HG02763 (cell line): ENCODE data around the gene TSPAN31.
A peak's percentile ranks its signal among the peaks of the same experiment; 100 is the strongest.

Experiments used
- ATAC-seq: cut with Tn5 transposase; IDR thresholded peaks from one replicate; pipeline ENCODE4 v1.9.1; 2021; ENCODE audit warnings: mild to moderate bottlenecking, moderate library complexity; ENCODE audit not compliant: unreplicated experiment

The TSPAN31 gene

DNA sequence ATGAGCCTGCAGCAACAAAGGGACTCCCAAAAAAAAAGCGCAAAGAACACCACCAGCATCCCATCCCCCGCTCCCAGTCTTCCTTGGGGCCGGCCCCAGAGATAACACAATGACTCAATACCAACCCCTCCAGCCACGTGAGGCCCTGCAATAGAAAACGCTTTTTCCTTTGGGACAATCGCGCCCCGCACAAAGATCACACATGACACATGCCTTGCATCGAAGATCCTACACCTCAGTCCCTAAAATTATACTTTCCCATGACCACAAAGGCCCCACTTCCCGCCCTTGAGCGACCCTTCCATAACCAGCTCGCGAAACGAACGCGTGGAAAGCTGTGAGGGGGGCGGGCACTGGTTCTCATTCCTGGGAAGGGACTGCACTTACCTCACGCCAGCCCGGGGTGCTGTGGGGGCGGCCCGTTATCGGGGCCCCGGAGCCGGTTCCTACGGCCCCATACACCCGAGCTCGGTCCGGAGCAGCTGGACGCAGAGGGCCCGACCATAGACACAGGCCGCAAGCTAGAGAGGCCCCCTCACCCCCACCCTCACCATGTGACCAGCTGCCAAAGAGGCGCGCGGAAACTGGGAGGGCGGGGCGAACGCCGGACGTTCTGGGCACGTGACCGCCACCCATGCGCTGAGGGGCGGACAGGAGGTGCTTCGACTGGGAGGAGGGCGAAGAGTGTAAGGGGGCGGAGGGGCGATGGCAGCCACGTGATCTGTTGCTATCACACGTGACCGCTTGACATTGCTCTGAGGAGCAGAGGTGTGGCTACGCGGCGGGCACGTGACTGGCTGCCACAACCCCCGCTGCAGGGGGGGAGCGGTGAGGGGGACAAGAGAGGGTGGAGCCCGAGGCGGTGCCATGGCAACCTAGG lies 7.2 kb downstream of the TSPAN31 start, which contains the start of gene CDK4:
Gene CDK4 (minus strand): TSS at position 523 of the 880 bp plus-strand sequence. CDS start 593 bp downstream, outside the sequence.
- ATAC-seq = peak; percentile 78

GRCh38 chr12:57752668-57753000 lies 7.8 kb downstream of the TSPAN31 start:
- no peak for ATAC-seq

DNA sequence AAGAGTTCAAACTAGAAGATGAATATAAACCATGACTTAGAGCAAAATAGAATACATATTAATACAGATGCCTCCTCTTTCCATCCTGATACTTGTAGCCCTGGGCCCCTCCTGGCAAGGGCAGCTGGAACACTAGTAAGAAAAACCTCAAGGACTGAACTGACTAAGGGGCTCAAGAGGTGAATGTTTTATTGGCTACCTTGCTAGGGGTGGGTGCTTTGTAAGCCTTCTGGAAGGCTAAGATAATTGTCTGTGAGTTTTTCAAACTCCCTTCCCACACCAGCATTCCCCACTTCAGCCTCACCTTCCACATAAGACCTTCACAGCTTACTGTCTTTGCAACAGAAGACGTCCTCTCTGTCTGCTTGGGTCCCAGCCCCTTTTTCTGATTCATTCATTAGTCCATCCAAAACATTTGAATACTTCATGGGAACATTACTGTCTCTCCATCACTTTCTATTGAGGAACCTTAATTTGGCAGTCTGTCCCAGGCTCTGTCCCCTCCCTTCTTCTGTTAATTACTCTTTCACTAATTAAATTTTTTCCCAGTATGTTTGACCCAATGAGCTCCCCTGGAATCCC lies 9.0 kb downstream of the TSPAN31 start:
- no peak for ATAC-seq

- peak; percentile 31 for ATAC-seq
These were observed 9.8 kb downstream of the TSPAN31 start, which contains the start of gene MARCHF9 for GRCh38 chr12:57754411-57755193. MARCHF9 (plus strand) TSS chr12:57755103; CDS start chr12:57755529, 426 bp downstream.

DNA sequence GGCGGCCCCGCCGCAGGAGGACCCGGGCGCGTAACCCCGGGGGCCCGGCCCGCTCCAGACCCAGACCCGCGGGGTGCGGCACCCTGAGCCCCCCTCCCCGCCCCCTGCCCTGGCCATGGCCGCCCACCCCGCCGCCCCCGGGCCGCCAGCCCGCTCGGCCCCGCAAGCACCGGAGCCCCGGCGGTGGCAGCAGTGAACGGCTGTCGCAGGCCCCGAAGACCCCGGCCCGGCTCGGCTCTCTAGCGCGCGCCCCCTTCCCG lies 10.3 kb downstream of the TSPAN31 start:
- ATAC-seq = no peak

DNA sequence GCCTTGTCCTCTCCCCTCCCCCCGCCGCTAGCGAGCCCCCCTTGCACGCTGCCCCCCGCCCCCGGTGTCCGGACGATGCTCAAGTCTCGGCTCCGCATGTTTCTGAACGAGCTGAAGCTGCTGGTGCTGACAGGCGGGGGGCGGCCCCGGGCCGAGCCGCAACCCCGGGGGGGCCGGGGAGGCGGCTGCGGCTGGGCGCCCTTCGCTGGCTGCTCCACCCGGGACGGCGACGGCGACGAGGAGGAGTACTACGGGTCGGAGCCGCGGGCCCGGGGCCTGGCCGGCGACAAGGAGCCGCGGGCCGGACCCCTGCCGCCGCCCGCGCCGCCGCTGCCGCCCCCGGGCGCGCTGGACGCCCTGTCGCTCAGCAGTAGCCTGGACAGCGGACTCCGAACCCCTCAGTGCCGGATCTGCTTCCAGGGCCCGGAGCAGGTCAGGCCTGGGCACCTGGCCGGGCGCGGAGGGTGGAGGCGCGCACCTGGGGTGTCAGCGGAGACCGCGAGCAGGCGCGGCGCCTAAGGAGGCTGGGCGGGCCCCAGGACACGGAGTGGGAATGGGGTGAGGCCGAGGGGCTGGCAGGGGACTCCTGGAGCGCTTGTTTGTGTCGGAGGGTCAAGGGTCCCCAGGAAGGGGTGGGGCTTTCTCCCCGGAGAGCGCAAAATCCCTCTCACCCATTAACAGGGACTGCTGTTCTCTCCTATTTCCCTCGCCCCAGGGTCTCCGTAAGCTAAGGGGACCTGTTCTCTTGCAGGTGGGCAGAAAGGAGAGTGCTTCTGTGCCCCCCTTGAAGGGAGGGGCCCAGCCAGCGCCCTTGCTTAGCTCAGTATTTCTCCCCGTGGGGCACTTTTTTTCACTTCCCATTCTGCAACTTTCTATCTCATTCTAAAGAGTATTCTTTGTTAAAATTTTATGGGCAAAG lies 10.9 kb downstream of the TSPAN31 start:
- no peak for ATAC-seq

GRCh38 chr12:57756406-57757341 lies 11.8 kb downstream of the TSPAN31 start:
- no peak for ATAC-seq

DNA sequence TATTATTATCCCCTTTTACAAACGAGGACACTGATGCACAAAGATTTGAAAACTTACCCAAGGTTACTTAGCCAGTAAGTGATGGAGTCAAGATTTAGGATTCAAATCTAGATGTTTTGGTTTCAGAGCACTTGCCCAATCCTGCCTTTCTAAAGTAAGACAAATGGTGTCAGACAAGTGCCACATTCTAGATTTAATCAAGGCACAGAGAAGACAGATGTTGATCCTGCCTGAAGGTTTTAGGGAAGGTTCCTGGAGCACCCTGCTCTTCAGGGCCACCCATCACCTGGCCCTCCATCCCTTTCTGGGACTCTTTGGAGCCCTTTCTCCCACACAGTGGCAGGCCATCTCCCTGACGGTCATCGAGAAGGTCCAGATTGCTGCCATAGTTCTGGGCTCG lies 12.9 kb downstream of the TSPAN31 start:
- ATAC-seq = no peak

GRCh38 chr12:57758552-57759359 lies 13.9 kb downstream of the TSPAN31 start:
- no peak for ATAC-seq

GRCh38 chr12:57759360-57759980 lies 14.6 kb downstream of the TSPAN31 start:
- no peak for ATAC-seq

DNA sequence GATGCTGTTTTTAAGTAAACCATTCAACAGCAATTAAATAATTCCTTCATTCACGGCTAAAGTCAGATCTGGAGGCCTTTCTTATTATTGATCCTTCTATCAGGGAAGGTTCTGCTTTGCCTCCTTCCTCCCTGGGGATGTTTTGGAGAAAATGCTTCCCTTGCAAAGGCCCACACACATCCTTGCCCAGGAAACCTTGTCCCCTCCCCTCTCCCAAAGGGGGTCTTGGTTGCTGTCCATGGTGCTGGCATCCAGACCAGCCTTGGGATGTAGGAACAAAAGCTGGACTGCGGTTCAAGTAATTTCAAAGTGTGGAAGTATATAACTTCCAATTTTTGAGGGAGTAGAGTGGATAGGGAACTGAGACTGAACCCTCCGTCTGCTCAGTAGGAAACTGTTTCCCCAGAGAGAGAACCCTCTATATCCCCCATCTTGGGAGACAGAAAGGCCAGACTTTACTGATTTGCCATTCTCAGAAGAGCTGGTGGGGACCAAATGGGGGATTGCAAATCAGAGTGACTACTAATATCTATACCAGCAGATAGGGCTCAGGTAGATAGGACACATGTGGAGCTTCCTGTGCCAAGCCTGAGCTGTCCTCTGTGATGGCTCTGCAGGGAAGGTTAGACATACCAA lies 15.6 kb downstream of the TSPAN31 start:
- no peak for ATAC-seq

DNA sequence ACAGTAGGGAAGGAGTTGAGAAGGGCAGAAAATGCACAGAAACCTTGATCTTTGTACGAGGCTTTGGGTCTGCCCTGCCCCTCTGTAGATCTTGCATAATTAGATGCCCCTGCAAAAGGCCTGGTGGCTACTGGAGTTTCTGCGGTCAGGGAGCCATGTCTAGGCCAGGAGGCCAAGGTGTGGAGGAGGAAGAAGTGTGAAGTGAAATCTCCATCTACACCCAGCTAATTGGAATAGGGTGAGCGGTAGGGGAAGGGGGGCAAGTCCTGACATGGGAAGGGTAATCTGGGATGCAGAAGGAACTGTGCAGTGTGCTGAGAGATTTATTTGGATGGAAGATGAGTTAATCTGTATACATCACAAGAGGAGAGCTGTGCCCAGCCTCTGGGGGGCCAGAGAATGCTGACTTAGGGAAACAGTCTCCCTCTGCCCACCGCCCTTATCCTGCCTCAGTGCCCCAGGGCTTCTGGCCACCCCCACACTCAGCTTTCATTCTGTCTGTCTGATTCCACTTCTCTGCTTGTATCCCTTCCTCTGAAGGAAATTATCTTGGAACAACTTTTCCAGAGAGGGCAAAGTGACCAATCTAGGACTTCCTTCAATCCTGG lies 16.7 kb downstream of the TSPAN31 start:
- ATAC-seq = no peak

GRCh38 chr12:57762463-57762862 lies 17.6 kb downstream of the TSPAN31 start:
- no peak for ATAC-seq

GRCh38 chr12:57763881-57764661 lies 19.2 kb downstream of the TSPAN31 start:
- ATAC-seq = no peak

GRCh38 chr12:57764662-57765002 lies 19.8 kb downstream of the TSPAN31 start:
- ATAC-seq = no peak

DNA sequence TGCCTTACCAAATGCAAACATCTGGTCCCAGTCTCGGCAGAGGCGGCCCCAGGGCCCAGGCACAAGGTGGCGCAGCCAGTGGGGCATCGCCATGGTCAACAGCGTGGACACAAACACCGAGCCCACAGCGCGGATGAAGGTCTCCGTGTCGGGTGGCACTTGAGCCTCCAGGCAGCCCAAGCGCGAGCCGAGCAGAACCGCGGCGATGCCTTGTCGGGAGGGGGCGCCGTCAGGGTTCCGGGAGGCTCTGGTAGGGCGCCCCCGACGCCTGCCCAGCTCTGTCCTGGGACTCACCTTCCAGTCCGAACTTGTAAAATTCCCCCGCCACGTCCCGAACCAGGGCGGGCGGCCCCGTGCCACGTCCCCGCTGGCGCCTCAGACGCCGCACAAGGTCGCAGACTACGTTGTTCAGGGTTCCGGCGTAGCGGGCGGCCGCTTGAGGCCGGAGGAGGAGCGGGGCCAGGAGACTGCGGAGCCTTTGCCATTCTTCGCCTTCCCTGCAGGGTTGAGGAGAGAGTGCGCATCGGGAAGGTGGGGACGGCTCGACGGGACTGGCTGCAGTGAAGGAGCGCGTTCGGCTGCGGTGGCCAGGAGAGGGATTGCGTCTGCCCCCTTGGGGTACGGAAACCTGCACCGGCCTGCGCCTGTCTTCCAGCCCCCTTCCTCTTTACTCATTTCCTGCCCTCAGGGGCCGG lies 20.3 kb downstream of the TSPAN31 start:
- ATAC-seq = peak; percentile 57
